ENCODE measurements around the gene CA10.

The CA10 gene

GRCh38 chr17:51999654-52000053 is 158.9 kb downstream of the CA10 start:
- peaks cover 3% of the 10 kb centered on the region for H3K27me3 ChIP-seq (ENCODE audit: insufficient read depth, poor library complexity, severe bottlenecking)
- TF ChIP-seq POLR2AphosphoS5 (IDR thresholded peaks at IDR 0.05; ENCODE audit: low read depth): no peak
- TF ChIP-seq SPI1 (IDR thresholded peaks at IDR 0.05; ENCODE audit: borderline replicate concordance, low read depth): no peak
- no peak for TF ChIP-seq GABPA (IDR thresholded peaks at IDR 0.05; ENCODE audit: low read depth)
- TF ChIP-seq, protein P1, sequence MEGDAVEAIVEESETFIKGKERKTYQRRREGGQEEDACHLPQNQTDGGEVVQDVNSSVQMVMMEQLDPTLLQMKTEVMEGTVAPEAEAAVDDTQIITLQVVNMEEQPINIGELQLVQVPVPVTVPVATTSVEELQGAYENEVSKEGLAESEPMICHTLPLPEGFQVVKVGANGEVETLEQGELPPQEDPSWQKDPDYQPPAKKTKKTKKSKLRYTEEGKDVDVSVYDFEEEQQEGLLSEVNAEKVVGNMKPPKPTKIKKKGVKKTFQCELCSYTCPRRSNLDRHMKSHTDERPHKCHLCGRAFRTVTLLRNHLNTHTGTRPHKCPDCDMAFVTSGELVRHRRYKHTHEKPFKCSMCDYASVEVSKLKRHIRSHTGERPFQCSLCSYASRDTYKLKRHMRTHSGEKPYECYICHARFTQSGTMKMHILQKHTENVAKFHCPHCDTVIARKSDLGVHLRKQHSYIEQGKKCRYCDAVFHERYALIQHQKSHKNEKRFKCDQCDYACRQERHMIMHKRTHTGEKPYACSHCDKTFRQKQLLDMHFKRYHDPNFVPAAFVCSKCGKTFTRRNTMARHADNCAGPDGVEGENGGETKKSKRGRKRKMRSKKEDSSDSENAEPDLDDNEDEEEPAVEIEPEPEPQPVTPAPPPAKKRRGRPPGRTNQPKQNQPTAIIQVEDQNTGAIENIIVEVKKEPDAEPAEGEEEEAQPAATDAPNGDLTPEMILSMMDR (IDR thresholded peaks at IDR 0.05; ENCODE audit: insufficient read depth, low read length): no peak
- TF ChIP-seq, protein P2, sequence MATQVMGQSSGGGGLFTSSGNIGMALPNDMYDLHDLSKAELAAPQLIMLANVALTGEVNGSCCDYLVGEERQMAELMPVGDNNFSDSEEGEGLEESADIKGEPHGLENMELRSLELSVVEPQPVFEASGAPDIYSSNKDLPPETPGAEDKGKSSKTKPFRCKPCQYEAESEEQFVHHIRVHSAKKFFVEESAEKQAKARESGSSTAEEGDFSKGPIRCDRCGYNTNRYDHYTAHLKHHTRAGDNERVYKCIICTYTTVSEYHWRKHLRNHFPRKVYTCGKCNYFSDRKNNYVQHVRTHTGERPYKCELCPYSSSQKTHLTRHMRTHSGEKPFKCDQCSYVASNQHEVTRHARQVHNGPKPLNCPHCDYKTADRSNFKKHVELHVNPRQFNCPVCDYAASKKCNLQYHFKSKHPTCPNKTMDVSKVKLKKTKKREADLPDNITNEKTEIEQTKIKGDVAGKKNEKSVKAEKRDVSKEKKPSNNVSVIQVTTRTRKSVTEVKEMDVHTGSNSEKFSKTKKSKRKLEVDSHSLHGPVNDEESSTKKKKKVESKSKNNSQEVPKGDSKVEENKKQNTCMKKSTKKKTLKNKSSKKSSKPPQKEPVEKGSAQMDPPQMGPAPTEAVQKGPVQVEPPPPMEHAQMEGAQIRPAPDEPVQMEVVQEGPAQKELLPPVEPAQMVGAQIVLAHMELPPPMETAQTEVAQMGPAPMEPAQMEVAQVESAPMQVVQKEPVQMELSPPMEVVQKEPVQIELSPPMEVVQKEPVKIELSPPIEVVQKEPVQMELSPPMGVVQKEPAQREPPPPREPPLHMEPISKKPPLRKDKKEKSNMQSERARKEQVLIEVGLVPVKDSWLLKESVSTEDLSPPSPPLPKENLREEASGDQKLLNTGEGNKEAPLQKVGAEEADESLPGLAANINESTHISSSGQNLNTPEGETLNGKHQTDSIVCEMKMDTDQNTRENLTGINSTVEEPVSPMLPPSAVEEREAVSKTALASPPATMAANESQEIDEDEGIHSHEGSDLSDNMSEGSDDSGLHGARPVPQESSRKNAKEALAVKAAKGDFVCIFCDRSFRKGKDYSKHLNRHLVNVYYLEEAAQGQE (IDR thresholded peaks at IDR 0.05; ENCODE audit: insufficient replicate concordance, low read depth): no peak
- no peak for DNase-seq (ENCODE audit: low read depth in 1 of 2, low spot score in 1 of 2)
- no peak overlapping the region for H3K27ac ChIP-seq (replicated peaks)
- H3K4me3 ChIP-seq (replicated peaks; ENCODE audit: insufficient read depth, low read length): no peak overlapping the region

DNA sequence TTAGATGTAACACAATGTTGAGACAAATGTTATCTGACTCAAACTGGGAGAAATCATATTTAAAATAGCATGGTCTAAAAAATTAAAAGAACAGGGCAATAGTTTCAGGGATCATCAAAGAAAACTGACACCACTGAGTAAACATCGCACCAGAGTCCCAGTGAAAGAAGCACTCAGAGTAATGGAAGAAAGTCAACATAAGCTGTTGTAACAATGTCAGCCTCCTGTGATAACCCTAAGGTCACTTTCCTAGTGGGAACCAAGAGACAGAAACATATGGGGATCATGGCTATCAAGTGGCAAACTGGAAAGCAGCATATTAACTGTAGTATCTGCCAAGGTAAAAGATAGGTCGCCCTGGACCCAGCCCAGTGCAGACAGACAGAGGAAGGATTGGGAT is 160.8 kb downstream of the CA10 start:
- Histone ChIP-seq H3K27ac (replicated peaks) (no peak overlapping the region), H3K27me3 (ENCODE audit: insufficient read depth, poor library complexity, severe bottlenecking) (no peaks in the 10 kb centered on the region), H3K4me3 (replicated peaks; ENCODE audit: insufficient read depth, low read length) (no peak overlapping the region)
- DNase-seq (ENCODE audit: low read depth in 1 of 2, low spot score in 1 of 2): no peak
- TF ChIP-seq POLR2AphosphoS5 (IDR thresholded peaks at IDR 0.05; ENCODE audit: low read depth) (no peak), GABPA (IDR thresholded peaks at IDR 0.05; ENCODE audit: low read depth) (no peak), SPI1 (IDR thresholded peaks at IDR 0.05; ENCODE audit: borderline replicate concordance, low read depth) (no peak)
- TF ChIP-seq, protein P1 (IDR thresholded peaks at IDR 0.05; ENCODE audit: insufficient read depth, low read length): no peak
- TF ChIP-seq, protein P2 (IDR thresholded peaks at IDR 0.05; ENCODE audit: insufficient replicate concordance, low read depth): no peak

DNA sequence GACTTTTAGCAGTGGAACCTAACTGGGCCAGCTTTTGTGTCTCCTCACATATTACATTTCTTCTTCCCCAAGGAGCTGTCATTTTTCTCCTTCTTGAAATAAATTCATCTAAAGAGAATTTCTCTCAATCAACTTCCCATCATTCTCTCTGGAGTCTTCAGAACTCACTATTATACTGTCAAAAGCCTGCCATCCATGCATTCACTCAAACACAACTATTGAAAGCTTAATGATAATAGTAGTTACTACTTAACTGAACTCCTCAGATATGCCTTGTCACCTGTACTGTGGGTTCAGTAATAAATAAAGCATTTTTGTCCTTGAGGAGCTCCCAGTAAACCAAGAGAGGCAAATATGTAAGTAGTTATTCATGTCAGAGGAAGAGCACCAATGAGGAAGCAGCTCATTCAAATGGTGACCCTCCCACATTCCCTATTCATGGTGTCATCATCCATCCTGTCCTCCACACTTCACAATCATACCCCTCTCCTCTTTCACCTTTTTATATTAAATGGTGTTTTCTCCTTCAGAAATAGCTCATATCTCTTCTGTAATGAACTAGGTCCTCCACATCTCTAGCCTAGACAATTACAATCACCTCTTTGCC is 162.6 kb downstream of the CA10 start:
- TF ChIP-seq, protein P2 (IDR thresholded peaks at IDR 0.05; ENCODE audit: insufficient replicate concordance, low read depth): no peak
- DNase-seq (ENCODE audit: low read depth in 1 of 2, low spot score in 1 of 2): no peak
- H3K4me3 ChIP-seq (replicated peaks; ENCODE audit: insufficient read depth, low read length): no peak overlapping the region
- no peaks in the 10 kb centered on the region for H3K27me3 ChIP-seq (ENCODE audit: insufficient read depth, poor library complexity, severe bottlenecking)
- no peak overlapping the region for H3K27ac ChIP-seq (replicated peaks)

Data from HL-60 (cell line).